DND-41 (cell line): ENCODE measurements around the gene GRIK4.

Source experiments
- EZH2 ChIP-seq: IDR thresholded peaks from 3 replicates; pipeline ENCODE4 v1.6.1; 2012; ENCODE audit warnings: borderline replicate concordance, low read depth, mild to moderate bottlenecking, moderate library complexity, low read length, inconsistent platforms; ENCODE audit not compliant: severe bottlenecking
- TF ChIP-seq, protein P1 (sequence below): IDR thresholded peaks from 2 replicates; pipeline ENCODE4 v1.5.1; 2012; ENCODE audit warnings: borderline replicate concordance, low read length, moderate library complexity, mild to moderate bottlenecking; ENCODE audit not compliant: poor library complexity, severe bottlenecking; ENCODE audit errors: extremely low read depth

DNA sequence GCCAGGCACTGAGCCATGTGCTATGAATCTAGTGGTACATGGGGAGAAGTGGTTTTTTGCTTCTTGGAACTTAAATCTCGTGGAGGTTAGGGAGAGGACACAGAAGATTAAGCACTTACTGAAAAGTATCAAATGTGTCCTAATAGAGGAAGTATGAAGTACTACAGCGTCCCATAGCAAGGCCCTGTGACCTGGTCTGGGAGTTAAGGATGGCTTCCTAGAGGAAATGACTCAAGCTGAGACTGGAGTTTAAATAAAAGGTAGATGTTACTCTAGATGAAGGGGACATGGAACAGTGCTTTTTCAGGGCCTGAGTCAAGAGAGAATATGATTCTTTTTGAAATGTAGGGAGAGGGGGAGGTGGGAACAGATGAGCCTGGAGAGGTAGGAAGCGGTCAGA lies 202.9 kb downstream of the GRIK4 start:
- TF ChIP-seq, protein P1, sequence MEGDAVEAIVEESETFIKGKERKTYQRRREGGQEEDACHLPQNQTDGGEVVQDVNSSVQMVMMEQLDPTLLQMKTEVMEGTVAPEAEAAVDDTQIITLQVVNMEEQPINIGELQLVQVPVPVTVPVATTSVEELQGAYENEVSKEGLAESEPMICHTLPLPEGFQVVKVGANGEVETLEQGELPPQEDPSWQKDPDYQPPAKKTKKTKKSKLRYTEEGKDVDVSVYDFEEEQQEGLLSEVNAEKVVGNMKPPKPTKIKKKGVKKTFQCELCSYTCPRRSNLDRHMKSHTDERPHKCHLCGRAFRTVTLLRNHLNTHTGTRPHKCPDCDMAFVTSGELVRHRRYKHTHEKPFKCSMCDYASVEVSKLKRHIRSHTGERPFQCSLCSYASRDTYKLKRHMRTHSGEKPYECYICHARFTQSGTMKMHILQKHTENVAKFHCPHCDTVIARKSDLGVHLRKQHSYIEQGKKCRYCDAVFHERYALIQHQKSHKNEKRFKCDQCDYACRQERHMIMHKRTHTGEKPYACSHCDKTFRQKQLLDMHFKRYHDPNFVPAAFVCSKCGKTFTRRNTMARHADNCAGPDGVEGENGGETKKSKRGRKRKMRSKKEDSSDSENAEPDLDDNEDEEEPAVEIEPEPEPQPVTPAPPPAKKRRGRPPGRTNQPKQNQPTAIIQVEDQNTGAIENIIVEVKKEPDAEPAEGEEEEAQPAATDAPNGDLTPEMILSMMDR: no peak
- no peak for TF ChIP-seq EZH2
